ENCODE results near the gene CNTN4. TPM values are rescaled to one million over a fixed set of nuclear protein-coding genes. Genes with fewer than 3 reads are reported as not detected.

Gene CNTN4
- total RNA-seq, 1 donor = under 0.01 TPM

DNA sequence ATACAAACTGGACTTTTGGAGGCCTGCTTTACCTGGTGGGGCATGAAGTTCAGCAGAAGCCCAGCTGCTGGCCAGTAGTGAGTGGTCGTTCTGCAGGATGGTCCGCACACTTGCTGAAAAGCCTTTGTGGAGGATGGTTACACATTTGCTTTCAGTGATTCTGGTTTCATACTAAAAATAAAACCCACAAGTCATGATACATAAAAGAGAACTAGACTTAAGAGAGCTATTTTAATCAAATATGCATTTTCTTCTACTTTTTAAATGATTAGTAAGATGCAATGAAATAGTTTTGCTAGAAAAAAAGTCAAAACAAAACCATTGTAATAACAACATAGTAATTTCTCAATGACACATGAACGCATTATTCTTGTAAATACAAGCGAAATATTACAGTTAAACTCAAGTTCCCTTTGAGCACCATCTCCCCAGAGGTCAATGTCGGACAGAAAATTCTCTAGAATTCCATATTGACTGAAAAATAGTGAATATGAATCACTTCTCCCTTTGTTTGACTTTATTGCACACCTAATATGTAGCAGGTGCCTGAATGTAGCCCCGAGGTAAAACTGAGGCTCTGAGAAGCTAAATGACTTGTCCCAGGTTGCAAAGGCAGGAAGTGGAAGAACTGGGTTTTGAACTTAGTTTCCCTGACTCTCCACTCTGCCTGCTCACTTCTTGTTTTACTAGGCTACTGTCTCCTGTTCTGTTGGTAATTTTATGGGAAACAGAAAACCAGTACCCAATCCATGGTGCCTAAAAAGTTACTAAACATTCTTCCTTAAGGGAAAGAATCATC is 1003.2 kb downstream of the CNTN4 start:
- no peaks in the 10 kb centered on the region for H3K36me3 ChIP-seq (ENCODE audit: insufficient read depth, low read length)
- no peaks in the 10 kb centered on the region for H3K9me3 ChIP-seq (ENCODE audit: low read depth, low read length)
- H4K20me1 ChIP-seq (ENCODE audit: insufficient read depth, low read length) = no peaks in the 10 kb centered on the region
- no peak overlapping the region for H2AFZ ChIP-seq (ENCODE audit: low read length)
- H3K79me2 ChIP-seq (ENCODE audit: insufficient read depth, low read length) = no peaks in the 10 kb centered on the region
- no peak overlapping the region for H3K4me2 ChIP-seq (ENCODE audit: insufficient read depth, low read length)
- TF ChIP-seq, protein P1, sequence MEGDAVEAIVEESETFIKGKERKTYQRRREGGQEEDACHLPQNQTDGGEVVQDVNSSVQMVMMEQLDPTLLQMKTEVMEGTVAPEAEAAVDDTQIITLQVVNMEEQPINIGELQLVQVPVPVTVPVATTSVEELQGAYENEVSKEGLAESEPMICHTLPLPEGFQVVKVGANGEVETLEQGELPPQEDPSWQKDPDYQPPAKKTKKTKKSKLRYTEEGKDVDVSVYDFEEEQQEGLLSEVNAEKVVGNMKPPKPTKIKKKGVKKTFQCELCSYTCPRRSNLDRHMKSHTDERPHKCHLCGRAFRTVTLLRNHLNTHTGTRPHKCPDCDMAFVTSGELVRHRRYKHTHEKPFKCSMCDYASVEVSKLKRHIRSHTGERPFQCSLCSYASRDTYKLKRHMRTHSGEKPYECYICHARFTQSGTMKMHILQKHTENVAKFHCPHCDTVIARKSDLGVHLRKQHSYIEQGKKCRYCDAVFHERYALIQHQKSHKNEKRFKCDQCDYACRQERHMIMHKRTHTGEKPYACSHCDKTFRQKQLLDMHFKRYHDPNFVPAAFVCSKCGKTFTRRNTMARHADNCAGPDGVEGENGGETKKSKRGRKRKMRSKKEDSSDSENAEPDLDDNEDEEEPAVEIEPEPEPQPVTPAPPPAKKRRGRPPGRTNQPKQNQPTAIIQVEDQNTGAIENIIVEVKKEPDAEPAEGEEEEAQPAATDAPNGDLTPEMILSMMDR (IDR thresholded peaks at IDR 0.05; ENCODE audit: extremely low read depth, low read depth, low read length) = no peak
- no peaks in the 10 kb centered on the region for H3K27me3 ChIP-seq (ENCODE audit: insufficient read depth, low read length)
- H3K4me3 ChIP-seq (ENCODE audit: insufficient read depth, low read length) = no peak overlapping the region
- DNase-seq (ENCODE audit: insufficient read length, low spot score, missing footprints) = no peak
- H3K27ac ChIP-seq (ENCODE audit: low read depth, low read length) = no peak overlapping the region
- no peaks in the 10 kb centered on the region for H3K4me1 ChIP-seq (ENCODE audit: insufficient read depth, low read length)

DNA sequence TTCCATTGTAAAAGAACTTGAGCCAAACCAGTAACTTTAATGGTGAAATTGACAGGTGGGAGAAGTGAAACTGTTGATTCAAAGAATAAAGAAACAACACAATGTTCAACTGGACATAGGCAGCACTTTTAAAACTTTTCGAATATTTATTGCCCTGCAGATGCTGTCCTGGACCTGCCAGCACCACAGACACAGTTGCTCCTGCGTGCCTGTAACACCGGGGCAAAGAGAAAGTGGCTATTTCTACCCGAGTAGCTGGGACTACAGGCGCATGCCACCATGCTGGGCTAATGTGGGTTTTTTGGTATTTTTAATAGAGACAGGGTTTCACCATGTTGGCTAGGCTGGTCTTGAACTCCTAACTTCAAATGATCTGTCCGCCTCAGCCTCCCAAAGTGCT is 1004.1 kb downstream of the CNTN4 start:
- TF ChIP-seq, protein P1 (IDR thresholded peaks at IDR 0.05; ENCODE audit: extremely low read depth, low read depth, low read length) = no peak
- no peaks in the 10 kb centered on the region for H4K20me1 ChIP-seq (ENCODE audit: insufficient read depth, low read length)
- no peak overlapping the region for H3K4me2 ChIP-seq (ENCODE audit: insufficient read depth, low read length)
- H2AFZ ChIP-seq (ENCODE audit: low read length) = no peak overlapping the region
- H3K9me3 ChIP-seq (ENCODE audit: low read depth, low read length) = no peaks in the 10 kb centered on the region
- DNase-seq (ENCODE audit: insufficient read length, low spot score, missing footprints) = no peak
- H3K4me3 ChIP-seq (ENCODE audit: insufficient read depth, low read length) = no peak overlapping the region
- no peaks in the 10 kb centered on the region for H3K36me3 ChIP-seq (ENCODE audit: insufficient read depth, low read length)
- no peaks in the 10 kb centered on the region for H3K4me1 ChIP-seq (ENCODE audit: insufficient read depth, low read length)
- no peak overlapping the region for H3K27ac ChIP-seq (ENCODE audit: low read depth, low read length)
- no peaks in the 10 kb centered on the region for H3K27me3 ChIP-seq (ENCODE audit: insufficient read depth, low read length)
- no peaks in the 10 kb centered on the region for H3K79me2 ChIP-seq (ENCODE audit: insufficient read depth, low read length)

DNA sequence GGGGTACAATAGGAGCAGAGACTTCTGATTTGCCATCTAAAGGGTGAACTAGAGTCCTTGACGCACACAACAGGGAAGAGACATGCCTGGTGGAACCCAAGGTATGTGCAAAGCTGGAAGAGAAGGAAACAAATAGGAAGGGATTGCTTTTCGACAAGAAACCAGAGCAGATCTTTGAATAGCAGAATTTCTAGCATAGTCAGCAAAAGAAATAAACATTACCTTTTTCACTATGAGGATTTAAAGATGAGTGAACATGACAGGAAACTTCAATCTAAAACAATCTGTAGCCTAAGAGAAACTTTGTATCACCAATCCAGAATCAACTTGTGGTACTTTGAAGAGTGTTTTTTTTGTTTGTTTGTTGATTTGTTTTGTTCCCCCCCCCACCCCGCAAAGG is 1006.6 kb downstream of the CNTN4 start:
- no peaks in the 10 kb centered on the region for H3K79me2 ChIP-seq (ENCODE audit: insufficient read depth, low read length)
- H3K9me3 ChIP-seq (ENCODE audit: low read depth, low read length) = no peaks in the 10 kb centered on the region
- H3K4me2 ChIP-seq (ENCODE audit: insufficient read depth, low read length) = no peak overlapping the region
- H3K4me3 ChIP-seq (ENCODE audit: insufficient read depth, low read length) = no peak overlapping the region
- TF ChIP-seq, protein P1 (IDR thresholded peaks at IDR 0.05; ENCODE audit: extremely low read depth, low read depth, low read length) = no peak
- no peaks in the 10 kb centered on the region for H3K27me3 ChIP-seq (ENCODE audit: insufficient read depth, low read length)
- H2AFZ ChIP-seq (ENCODE audit: low read length) = no peak overlapping the region
- no peaks in the 10 kb centered on the region for H3K4me1 ChIP-seq (ENCODE audit: insufficient read depth, low read length)
- DNase-seq (ENCODE audit: insufficient read length, low spot score, missing footprints) = no peak
- H3K27ac ChIP-seq (ENCODE audit: low read depth, low read length) = no peak overlapping the region
- no peaks in the 10 kb centered on the region for H4K20me1 ChIP-seq (ENCODE audit: insufficient read depth, low read length)
- H3K36me3 ChIP-seq (ENCODE audit: insufficient read depth, low read length) = no peaks in the 10 kb centered on the region

DNA sequence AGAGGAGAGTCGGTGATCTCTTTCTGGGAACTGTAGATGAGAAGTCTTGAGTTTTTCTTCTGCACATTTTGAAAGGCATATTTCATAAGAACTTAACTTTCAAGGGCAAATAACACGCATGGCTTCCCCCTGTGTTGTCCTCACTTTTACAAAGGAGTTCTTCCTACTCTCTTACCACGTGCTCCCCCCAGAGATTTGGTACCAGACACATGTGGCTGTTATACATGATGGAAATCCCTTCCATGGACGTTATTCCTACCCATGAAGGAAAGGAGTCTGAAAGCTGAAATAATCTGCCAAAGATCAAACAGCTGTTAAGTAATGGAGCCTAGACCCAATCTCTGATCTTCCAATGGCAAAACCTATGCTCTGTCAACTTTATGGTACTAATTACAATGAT is 1007.1 kb downstream of the CNTN4 start:
- Histone ChIP-seq H3K27ac (ENCODE audit: low read depth, low read length) (no peak overlapping the region), H3K27me3 (ENCODE audit: insufficient read depth, low read length) (no peaks in the 10 kb centered on the region), H3K36me3 (ENCODE audit: insufficient read depth, low read length) (no peaks in the 10 kb centered on the region), H3K4me1 (ENCODE audit: insufficient read depth, low read length) (no peaks in the 10 kb centered on the region), H2AFZ (ENCODE audit: low read length) (no peak overlapping the region), H3K4me2 (ENCODE audit: insufficient read depth, low read length) (no peak overlapping the region), H4K20me1 (ENCODE audit: insufficient read depth, low read length) (no peaks in the 10 kb centered on the region), H3K9me3 (ENCODE audit: low read depth, low read length) (no peaks in the 10 kb centered on the region), H3K79me2 (ENCODE audit: insufficient read depth, low read length) (no peaks in the 10 kb centered on the region), H3K4me3 (ENCODE audit: insufficient read depth, low read length) (no peak overlapping the region)
- TF ChIP-seq, protein P1 (IDR thresholded peaks at IDR 0.05; ENCODE audit: extremely low read depth, low read depth, low read length) = no peak
- no peak for DNase-seq (ENCODE audit: insufficient read length, low spot score, missing footprints)

Data from osteoblast (primary cell).